Testis (tissue), 3 donors: Measurements from ENCODE around the gene SNAPC1. TPM values are rescaled to one million over a fixed set of nuclear protein-coding genes. Genes with fewer than 3 reads are reported as not detected.
A peak's percentile ranks its signal among the peaks of the same experiment; 100 is the strongest.

Experiments used
- DNase-seq: peaks from one replicate; pipeline ENCODE4 v3.0.0-alpha.2; 2019
- H3K27ac ChIP-seq, 2 donors: fragments of 200-600 bp; sonication (generic); one replicate each; pipeline ENCODE4 v1.5.1; 2019
- H3K27me3 ChIP-seq: fragments of 200-600 bp; sonication (generic); one replicate; pipeline ENCODE4 v1.5.1; 2019
- H3K36me3 ChIP-seq: fragments of 200-600 bp; sonication (generic); one replicate; pipeline ENCODE4 v1.5.1; 2017; ENCODE audit warnings: low read depth; ENCODE audit errors: missing control alignments
- H3K4me1 ChIP-seq: fragments of 200-600 bp; sonication (generic); one replicate; pipeline ENCODE4 v1.5.1; 2019
- H3K4me3 ChIP-seq, 2 donors: fragments of 200-600 bp; sonication (generic); one replicate each; pipeline ENCODE4 v1.5.1; 2017 to 2019
- H3K9me3 ChIP-seq: fragments of 200-600 bp; sonication (generic); one replicate; pipeline ENCODE4 v1.5.1; 2017
- POLR2A ChIP-seq: fragments of 450-650 bp; IDR thresholded peaks from one replicate; pipeline ENCODE4 v1.6.1; 2017; ENCODE audit warnings: antibody characterized with exemption, mild to moderate bottlenecking, moderate library complexity
- WGBS, 2 donors: methylation state at CpG; one replicate each; pipeline ENCODE4 v1.1.5; 2018; 5-methylcytosine and 5-hydroxymethylcytosine counted together
- intact Hi-C: fragments of 100-400 bp; cut with DNase I; formaldehyde crosslinking; loops from one replicate; pipeline ENCODE4 v1.15.1; 2023; ENCODE audit warnings: low total_unique reads
- polyA plus RNA-seq: library from polyadenylated mRNA; stranded (reverse); fragments of 350-450 nt; fragmentation: Illumina TruSeq; extraction: RNeasy Lipid Tissue Mini Kit (QIAGEN cat#74804); gene quantifications from one replicate; pipeline ENCODE4 v1.2.3, GENCODE V29; 2014; ENCODE audit warnings: low read depth, low replicate concordance; ENCODE audit not compliant: insufficient read depth
- total RNA-seq, 2 donors: library from RNA; depleted of rRNA; stranded (reverse); fragments of >200 nt; gene quantifications; one replicate each; pipeline ENCODE4 v1.2.3, GENCODE V29; 2016
- TF ChIP-seq, protein P1 (sequence below), 3 experiments: fragments of 450-650 bp in 2 of 3; fragments of 200-600 bp in 1 of 3; sonication (generic) in 1 of 3; IDR thresholded peaks; one replicate each; pipeline ENCODE4 v1.5.1; 2016 to 2019; ENCODE audit warnings: antibody characterized with exemption in 3 of 3, mild to moderate bottlenecking in 2 of 3, moderate library complexity in 1 of 3

SNAPC1 gene
- total and polyA plus RNA-seq, 3 donors from 2014 or later: 16.2 to 27.9 (median 19.2) TPM

DNA sequence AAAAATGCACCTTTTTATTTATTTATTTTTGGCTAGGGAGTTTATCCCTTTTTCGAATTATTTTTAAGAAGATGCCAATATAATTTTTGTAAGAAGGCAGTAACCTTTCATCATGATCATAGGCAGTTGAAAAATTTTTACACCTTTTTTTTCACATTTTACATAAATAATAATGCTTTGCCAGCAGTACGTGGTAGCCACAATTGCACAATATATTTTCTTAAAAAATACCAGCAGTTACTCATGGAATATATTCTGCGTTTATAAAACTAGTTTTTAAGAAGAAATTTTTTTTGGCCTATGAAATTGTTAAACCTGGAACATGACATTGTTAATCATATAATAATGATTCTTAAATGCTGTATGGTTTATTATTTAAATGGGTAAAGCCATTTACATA, 14.9 kb upstream of the SNAPC1 start:
- Histone ChIP-seq H3K4me1 (no peaks in the 10 kb centered on the region), H3K4me3 (no peak overlapping the region), H3K36me3 (no peaks in the 10 kb centered on the region), H3K27ac (no peak overlapping the region), H3K9me3 (no peaks in the 10 kb centered on the region), H3K27me3 (no peaks in the 10 kb centered on the region)
- intact Hi-C loops: no loop called here
- WGBS, 2 donors: 91 to 93% methylated on average over 3 of the region's 3 CpGs
- no peak for DNase-seq
- no peak for TF ChIP-seq POLR2A
- TF ChIP-seq, protein P1, sequence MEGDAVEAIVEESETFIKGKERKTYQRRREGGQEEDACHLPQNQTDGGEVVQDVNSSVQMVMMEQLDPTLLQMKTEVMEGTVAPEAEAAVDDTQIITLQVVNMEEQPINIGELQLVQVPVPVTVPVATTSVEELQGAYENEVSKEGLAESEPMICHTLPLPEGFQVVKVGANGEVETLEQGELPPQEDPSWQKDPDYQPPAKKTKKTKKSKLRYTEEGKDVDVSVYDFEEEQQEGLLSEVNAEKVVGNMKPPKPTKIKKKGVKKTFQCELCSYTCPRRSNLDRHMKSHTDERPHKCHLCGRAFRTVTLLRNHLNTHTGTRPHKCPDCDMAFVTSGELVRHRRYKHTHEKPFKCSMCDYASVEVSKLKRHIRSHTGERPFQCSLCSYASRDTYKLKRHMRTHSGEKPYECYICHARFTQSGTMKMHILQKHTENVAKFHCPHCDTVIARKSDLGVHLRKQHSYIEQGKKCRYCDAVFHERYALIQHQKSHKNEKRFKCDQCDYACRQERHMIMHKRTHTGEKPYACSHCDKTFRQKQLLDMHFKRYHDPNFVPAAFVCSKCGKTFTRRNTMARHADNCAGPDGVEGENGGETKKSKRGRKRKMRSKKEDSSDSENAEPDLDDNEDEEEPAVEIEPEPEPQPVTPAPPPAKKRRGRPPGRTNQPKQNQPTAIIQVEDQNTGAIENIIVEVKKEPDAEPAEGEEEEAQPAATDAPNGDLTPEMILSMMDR (IDR thresholded peaks at IDR 0.05): no peak

DNA sequence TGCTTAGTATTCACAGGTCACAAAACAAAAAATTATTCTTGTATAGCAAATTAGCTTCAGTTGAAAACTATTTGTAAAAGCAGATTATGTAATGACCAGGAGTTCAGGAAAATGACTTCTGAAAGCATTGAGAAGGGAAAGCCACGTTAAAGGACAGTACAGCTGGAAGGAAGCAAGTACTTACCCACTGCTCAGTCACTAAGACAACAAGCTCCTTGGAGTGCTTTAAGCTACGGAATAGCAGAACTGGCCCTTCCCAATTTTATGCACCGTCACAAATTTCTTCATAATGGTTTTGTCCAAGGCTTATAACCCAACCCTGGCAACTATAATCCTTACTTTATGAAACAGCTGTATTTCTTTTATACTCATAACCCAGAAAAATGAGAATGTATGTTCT, 13.0 kb upstream of the SNAPC1 start:
- Histone ChIP-seq H3K36me3 (no peaks in the 10 kb centered on the region), H3K4me1 (no peaks in the 10 kb centered on the region), H3K4me3 (no peak overlapping the region), H3K9me3 (no peaks in the 10 kb centered on the region), H3K27ac (no peak overlapping the region), H3K27me3 (no peaks in the 10 kb centered on the region)
- WGBS, 2 donors: 59 to 68% methylated on average over 3 of the region's 3 CpGs
- no peak for DNase-seq
- intact Hi-C loops: no loop called here
- TF ChIP-seq, protein P1 (IDR thresholded peaks at IDR 0.05): no peak
- no peak for TF ChIP-seq POLR2A

DNA sequence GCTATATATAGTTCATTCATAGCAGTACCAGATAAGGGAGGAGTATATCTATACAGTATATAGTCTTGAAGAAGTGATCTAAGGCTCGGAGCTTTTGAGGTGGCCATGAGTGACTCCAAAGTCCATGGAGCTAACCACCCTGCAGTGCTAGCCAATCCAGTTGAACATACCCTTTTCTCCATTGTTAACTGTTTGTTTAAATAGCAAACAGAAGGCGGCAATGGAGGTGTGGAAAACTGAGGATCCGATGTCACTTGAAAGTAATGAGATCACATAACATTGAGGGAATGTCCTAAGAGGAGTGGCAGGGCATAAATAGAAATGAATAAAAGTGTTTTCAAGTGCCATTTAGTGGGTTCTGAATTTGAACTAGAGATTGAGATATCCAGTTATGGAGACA, 12.4 kb upstream of the SNAPC1 start:
- no peaks in the 10 kb centered on the region for H3K36me3 ChIP-seq
- no peak for DNase-seq
- no peaks in the 10 kb centered on the region for H3K27me3 ChIP-seq
- TF ChIP-seq, protein P1 (IDR thresholded peaks at IDR 0.05): no peak
- no peak for TF ChIP-seq POLR2A
- H3K4me1 ChIP-seq: no peaks in the 10 kb centered on the region
- WGBS, 2 donors: 64 to 68% methylated on average over 3 of the region's 3 CpGs
- H3K9me3 ChIP-seq: no peaks in the 10 kb centered on the region
- no peak overlapping the region for H3K4me3 ChIP-seq
- no peak overlapping the region for H3K27ac ChIP-seq
- intact Hi-C loops: no loop called here

DNA sequence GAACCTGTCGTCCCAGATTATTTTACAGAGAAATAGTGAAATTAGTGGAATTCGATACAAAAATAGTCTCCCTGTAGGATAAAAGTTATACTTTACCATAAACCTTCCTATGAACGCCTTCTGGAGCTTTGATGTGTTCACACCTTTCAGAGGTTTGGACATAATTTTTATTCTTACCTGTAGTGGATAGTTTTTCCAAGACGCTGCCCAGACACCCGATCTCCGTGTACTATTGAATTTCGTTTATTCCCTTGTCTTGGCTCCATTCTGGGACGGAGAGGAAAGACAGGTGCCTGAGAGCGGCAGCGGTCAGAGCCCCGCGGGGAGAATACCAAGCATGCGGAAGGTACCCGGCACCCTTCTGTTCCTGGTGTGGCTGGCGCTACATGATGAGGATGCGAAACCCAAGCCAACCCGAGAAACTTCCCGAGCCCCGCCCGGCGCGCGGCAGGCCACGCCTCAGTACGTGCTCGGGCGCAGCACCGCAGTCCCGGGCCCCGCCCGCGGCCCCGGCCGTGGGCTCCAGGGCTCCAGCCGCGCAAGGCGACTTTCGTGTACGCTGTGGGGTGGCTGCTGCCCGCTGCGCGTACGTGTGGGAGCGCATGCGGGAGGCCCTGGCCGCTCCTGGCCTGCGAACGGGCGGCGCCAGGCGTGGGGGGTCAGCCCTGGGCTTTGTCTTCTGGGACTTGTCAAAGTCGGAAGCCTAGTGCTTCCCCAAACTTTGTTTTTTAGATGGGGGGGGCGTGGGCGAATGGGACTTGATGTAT, 11.3 kb upstream of the SNAPC1 start:
- Histone ChIP-seq H3K27ac (peak overlapping the region; percentile 83 to 87), H3K4me1 (no peaks in the 10 kb centered on the region), H3K9me3 (no peaks in the 10 kb centered on the region), H3K36me3 (no peaks in the 10 kb centered on the region), H3K27me3 (no peaks in the 10 kb centered on the region), H3K4me3 (peak overlapping the region; percentile 39 to 67)
- peak; percentile 89 for DNase-seq
- intact Hi-C loops: no loop called here
- TF ChIP-seq, protein P1 (IDR thresholded peaks at IDR 0.05): no peak
- TF ChIP-seq POLR2A: no peak
- WGBS, 2 donors: 15 to 20% methylated on average over 52 to 54 of the region's 54 CpGs

DNA sequence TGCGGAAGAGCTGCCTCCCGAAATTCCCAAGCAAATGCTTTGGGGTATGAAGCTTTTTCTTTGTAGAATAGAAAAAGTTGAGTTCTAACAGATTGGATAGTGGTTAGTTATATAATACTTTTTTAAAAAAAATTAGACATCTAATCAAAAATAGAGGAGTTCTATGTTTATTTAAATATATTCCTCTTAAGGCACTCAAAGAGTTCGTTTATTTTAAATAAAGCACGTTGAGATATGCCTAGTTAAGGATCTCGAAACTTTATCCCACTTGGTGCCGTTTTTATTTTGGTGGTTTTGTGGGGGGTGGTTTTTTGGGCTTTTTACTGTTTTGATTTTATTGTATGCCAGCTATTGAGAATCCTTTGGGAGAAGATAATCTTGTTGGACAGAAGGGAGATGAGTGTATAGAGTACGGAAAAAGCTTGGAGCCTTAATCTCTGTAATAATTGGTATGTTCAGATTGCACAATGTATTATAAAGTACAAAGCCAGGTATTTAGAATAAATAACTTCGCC, 10.7 kb upstream of the SNAPC1 start:
- peak overlapping the region; percentile 39 to 67 for H3K4me3 ChIP-seq
- peak overlapping the region; percentile 83 to 87 for H3K27ac ChIP-seq
- 32% methylated on average over 8 of the region's 8 CpGs for WGBS, 2 donors
- no peaks in the 10 kb centered on the region for H3K9me3 ChIP-seq
- intact Hi-C loops: no loop called here
- H3K27me3 ChIP-seq: no peaks in the 10 kb centered on the region
- no peak for DNase-seq
- no peaks in the 10 kb centered on the region for H3K4me1 ChIP-seq
- TF ChIP-seq, protein P1 (IDR thresholded peaks at IDR 0.05): no peak
- no peak for TF ChIP-seq POLR2A
- H3K36me3 ChIP-seq: no peaks in the 10 kb centered on the region
